GM19035 (cell line): ENCODE data around the gene TLR9.

ENCODE experiments used
- ATAC-seq: cut with Tn5 transposase; IDR thresholded peaks from one replicate; pipeline ENCODE4 v1.9.1; 2021; ENCODE audit not compliant: unreplicated experiment

TLR9 gene

GRCh38 chr3:52218026-52218425 lies 7.4 kb downstream of the TLR9 start:
- ATAC-seq = no peak

DNA sequence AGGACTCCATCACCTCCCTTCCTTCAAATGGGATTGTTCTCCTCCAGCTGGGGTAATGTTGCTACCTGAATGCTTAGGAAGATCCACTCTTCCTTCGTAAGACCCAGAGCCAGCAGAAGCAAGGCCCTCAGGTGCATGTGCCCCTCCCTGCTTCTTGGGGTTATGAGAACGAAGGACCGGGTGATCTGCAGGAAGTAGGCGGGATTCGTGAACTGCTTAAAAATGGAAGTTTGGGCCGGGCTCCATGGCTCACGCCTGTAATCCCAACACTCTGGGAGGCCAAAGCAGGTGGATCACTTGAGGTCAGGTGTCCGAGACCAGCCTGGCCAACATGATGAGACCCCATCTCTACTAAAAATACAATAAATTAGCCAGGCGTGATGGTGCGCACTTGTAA lies 8.0 kb downstream of the TLR9 start:
- ATAC-seq = no peak

DNA sequence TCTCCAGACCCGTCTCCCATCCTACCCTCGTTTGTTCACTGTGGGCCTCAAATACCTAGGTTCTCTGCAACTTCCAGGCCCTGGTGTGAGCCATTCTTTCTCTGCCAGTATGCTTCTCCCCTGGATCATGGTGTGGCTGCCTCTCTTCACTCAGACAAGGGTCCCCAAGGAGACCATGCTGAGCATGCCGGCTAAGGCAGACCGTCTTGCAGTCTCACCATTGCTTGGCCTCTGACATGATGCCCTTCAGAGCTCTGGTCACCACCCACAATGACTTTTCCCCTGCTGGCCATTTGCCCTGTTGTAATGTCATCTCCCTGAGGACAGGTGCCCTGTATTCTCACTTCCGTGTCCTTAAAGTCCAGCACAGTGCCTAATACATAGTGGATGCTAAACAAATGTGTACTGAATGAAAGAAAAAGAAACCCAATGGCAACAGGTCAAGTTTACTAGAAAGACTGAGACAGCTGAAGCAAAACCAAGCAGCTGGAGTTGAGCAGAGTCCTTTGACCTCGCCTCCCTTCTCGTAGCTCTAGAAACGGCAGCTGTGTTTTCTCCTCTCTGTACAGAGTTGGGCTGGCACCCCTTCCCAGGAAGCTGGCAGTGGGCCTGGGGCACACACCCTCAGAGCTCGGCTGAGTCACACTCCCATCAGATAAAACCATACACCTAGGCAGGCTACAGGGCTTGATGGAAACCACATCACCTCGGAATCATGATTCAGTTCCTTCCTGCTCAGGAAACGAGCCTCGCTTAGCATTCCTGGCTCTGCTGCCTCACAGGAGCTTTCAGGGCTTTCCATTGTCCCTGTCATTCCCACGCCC lies 8.6 kb downstream of the TLR9 start:
- no peak for ATAC-seq

- ATAC-seq = no peak
Observed at GRCh38 chr3:52215351-52215750, 10.1 kb downstream of the TLR9 start.

- ATAC-seq = no peak
Observed at GRCh38 chr3:52213901-52214300, 11.5 kb downstream of the TLR9 start.

DNA sequence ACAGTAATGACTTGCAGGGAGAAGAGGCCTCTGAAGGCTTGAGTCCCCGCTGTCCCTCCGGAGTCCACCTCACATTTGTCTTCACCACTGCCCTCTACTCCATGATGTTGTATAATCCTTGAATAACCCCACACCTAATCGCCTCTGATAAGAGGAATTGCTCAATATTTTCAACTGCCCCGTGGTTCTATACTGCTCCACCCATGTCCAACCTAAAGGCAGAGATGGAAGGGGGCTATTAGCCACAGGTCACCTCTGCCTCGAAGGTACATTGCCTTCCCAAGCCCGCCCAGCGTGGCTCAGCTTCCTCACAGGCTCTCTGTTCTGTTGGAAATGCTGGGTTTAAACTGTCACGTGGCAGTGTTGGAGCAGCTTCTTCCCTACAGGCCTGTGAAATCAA lies 12.4 kb downstream of the TLR9 start:
- no peak for ATAC-seq

GRCh38 chr3:52211268-52211891 lies 14.1 kb downstream of the TLR9 start:
- ATAC-seq = no peak

GRCh38 chr3:52210550-52211046 lies 14.8 kb downstream of the TLR9 start:
- no peak for ATAC-seq

GRCh38 chr3:52210037-52210436 lies 15.4 kb downstream of the TLR9 start:
- no peak for ATAC-seq

- ATAC-seq = no peak
Observed at GRCh38 chr3:52208556-52208955, 16.9 kb downstream of the TLR9 start.

- ATAC-seq = no peak
Observed at GRCh38 chr3:52205727-52206372, 19.6 kb downstream of the TLR9 start.

DNA sequence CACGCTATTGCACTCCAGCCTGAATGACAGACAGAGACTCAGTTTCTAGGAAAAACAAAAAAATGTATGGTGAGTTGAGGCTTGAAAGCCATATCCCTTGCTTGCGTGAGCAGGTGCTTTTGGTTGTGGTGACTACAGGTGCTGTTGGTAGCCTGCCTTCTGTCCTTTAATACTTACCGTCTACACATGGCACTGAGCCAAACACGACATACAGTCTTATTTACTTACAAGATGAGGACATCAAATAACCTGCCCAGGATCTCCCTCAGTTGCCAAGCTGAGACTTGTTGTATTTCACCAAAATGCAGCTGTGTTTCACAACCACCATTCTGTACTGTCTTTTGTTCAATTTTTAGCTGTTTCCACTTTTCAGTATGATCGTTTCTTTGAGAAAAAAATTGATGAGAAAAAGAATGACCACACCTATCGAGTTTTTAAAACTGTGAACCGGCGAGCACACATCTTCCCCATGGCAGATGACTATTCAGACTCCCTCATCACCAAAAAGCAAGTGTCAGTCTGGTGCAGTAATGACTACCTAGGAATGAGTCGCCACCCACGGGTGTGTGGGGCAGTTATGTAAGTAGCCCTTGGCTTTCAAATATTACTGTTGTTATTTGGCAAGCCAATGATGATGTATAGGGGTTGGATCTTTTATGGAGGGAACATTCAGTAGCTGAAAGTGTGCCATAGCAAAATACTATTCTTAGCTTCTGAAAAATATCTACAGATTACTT lies 20.9 kb downstream of the TLR9 start:
- ATAC-seq = no peak

DNA sequence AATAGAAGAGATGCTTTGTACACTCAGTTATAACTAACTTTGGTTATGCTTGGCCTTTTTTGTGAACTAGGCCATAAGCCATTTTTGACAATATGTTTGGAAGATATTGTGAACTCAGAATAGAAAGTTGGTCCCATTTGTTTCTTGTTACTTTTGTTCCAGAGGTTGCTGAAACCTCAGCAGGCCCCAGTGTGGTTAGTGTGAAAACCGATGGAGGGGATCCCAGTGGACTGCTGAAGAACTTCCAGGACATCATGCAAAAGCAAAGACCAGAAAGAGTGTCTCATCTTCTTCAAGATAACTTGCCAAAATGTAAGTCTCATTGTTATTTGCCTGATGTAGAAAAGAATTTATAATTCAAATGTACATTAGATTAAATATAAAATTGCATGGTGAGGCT lies 21.7 kb downstream of the TLR9 start:
- no peak for ATAC-seq

GRCh38 chr3:52202384-52203077 lies 22.9 kb downstream of the TLR9 start:
- no peak for ATAC-seq

DNA sequence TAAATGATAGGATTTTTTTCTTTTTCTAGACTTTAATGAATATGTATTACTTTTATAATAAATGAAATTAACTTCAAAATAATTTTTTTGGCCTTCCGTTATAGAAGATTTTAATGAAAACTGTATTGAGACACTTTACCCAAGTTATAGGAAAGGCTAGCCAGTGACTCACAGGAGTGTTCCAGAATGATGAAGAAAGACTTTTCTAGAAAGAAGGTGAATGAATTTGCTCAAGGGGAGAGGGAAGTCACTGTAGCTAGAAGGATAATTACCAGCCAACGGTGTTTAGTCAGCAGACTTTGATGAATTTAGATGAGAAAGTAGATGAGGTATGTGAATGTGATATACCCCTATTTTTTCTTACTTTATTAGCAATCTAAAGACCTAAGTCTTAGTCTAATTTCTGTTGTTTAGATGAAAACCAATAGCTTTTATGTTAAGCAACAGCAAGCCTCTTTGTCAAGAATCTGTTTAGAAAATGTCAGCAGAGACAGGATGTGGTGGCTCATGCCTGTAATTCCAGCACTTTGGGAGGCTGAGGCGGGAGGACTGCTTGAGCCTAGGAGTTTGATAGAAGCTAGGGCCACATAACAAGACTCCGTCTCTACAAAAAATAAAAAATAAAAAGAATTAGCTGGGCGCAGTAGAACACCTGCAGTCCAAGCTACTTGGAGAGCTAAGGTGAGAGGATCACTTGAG lies 24.3 kb downstream of the TLR9 start:
- no peak for ATAC-seq

- ATAC-seq = no peak
Observed at GRCh38 chr3:52198643-52199608, 26.5 kb downstream of the TLR9 start.

- peak; percentile 83 for ATAC-seq
Observed at GRCh38 chr3:52197842-52198625, 27.4 kb downstream of the TLR9 start, which contains the start of gene ALAS1. ALAS1 (plus strand) TSS chr3:52198160; CDS start chr3:52199242, 1,082 bp downstream.

DNA sequence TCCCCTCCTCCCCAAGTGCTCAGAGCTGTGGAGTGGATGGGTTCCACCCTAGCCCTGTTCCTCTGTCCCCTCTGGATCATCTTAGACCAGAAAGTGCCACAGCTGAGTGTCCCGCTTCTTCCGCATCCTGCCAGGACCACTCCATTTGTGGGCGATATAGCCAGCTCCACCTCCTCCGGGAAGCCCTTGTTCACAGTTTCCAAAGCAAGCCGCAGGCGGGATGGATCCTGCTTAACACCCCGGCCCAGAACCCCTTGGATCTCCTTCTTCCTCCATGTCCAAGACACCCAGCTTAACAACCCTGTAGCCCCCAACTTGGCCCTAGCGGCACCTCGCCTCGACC lies 28.0 kb downstream of the TLR9 start:
- ATAC-seq = no peak
